Neuronal stem cell (in vitro differentiated cells): Measurements from ENCODE around the gene CRISP2. TPM values are rescaled to one million over a fixed set of nuclear protein-coding genes. Genes with fewer than 3 reads are reported as not detected.

Source experiments
- DNase-seq: peaks from one replicate; pipeline ENCODE4 v3.0.0-alpha.2; 2013; ENCODE audit warnings: low spot score
- H2AFZ ChIP-seq: one replicate; pipeline ENCODE4 v1.6.1; 2013; ENCODE audit warnings: mild to moderate bottlenecking, low read length, inconsistent platforms
- H2AK5ac ChIP-seq: 2 replicates; pipeline ENCODE4 v1.6.1; 2013; ENCODE audit warnings: low read depth, mild to moderate bottlenecking, inconsistent platforms, low read length, moderate library complexity, mixed read lengths
- H2BK120ac ChIP-seq: 2 replicates; pipeline ENCODE4 v1.6.1; 2013; ENCODE audit warnings: low read depth, mild to moderate bottlenecking, inconsistent platforms, low read length, moderate library complexity, mixed read lengths
- H2BK12ac ChIP-seq: one replicate; pipeline ENCODE4 v1.6.1; 2013; ENCODE audit warnings: low read length, inconsistent platforms
- H2BK15ac ChIP-seq: 2 replicates; pipeline ENCODE4 v1.6.1; 2013; ENCODE audit warnings: mild to moderate bottlenecking, low read length, inconsistent platforms, mixed read lengths
- H2BK5ac ChIP-seq: one replicate; pipeline ENCODE4 v1.6.1; 2013; ENCODE audit warnings: inconsistent platforms, mild to moderate bottlenecking, low read length, moderate library complexity
- H3K14ac ChIP-seq: one replicate; pipeline ENCODE4 v1.6.1; 2013; ENCODE audit warnings: low read length, inconsistent platforms
- H3K18ac ChIP-seq: 2 replicates; pipeline ENCODE4 v1.6.1; 2013; ENCODE audit warnings: low read length, inconsistent platforms
- H3K23ac ChIP-seq: 2 replicates; pipeline ENCODE4 v1.6.1; 2013; ENCODE audit warnings: low read depth, mild to moderate bottlenecking, mixed read lengths, low read length, inconsistent platforms; ENCODE audit not compliant: poor library complexity
- H3K27ac ChIP-seq: replicated peaks from 3 replicates; pipeline ENCODE4 v1.5.1; 2013; ENCODE audit warnings: low read length, inconsistent platforms
- H3K27me3 ChIP-seq, 3 experiments: 2 replicates each; pipeline ENCODE4 v1.6.1; 2013; ENCODE audit warnings: low read length in 3 of 3, mild to moderate bottlenecking in 2 of 3, inconsistent platforms in 1 of 3, low read depth in 1 of 3, mixed read lengths in 1 of 3, moderate library complexity in 1 of 3; ENCODE audit not compliant: control insufficient read depth in 3 of 3, insufficient read depth in 3 of 3
- H3K36me3 ChIP-seq, 2 donors: replicated peaks in 1 of 2; 2 replicates each; pipeline ENCODE4 v1.6.1; 2013; ENCODE audit warnings: low read length in 2 of 2; ENCODE audit not compliant: control insufficient read depth in 2 of 2, insufficient read depth in 2 of 2
- H3K4ac ChIP-seq: 2 replicates; pipeline ENCODE4 v1.6.1; 2013; ENCODE audit warnings: inconsistent platforms, mild to moderate bottlenecking, low read length, moderate library complexity
- H3K4me1 ChIP-seq, 2 donors: 1 replicate in 1 of 2; 2 replicates in 1 of 2; pipeline ENCODE4 v1.6.1; 2013; ENCODE audit warnings: low read length in 2 of 2, low read depth in 1 of 2; ENCODE audit not compliant: control insufficient read depth in 2 of 2, insufficient read depth in 1 of 2
- H3K4me2 ChIP-seq: one replicate; pipeline ENCODE4 v1.6.1; 2013; ENCODE audit warnings: mild to moderate bottlenecking, low read length, inconsistent platforms; ENCODE audit not compliant: insufficient read depth, poor library complexity, severe bottlenecking
- H3K4me3 ChIP-seq, 2 donors: 2 replicates each; pipeline ENCODE4 v1.5.1; 2013; ENCODE audit warnings: low read length in 2 of 2, mild to moderate bottlenecking in 2 of 2, inconsistent platforms in 1 of 2, moderate library complexity in 1 of 2
- H3K79me1 ChIP-seq: one replicate; pipeline ENCODE4 v1.6.1; 2013; ENCODE audit warnings: low read depth, mild to moderate bottlenecking, inconsistent platforms, low read length, moderate library complexity
- H3K9ac ChIP-seq: one replicate; pipeline ENCODE4 v1.6.1; 2013; ENCODE audit warnings: mild to moderate bottlenecking, low read depth, low read length, inconsistent platforms; ENCODE audit not compliant: poor library complexity
- H3K9me3 ChIP-seq, 2 donors: replicated peaks in 1 of 2; 2 replicates each; pipeline versions ENCODE3 to v1.6.1; 2013; ENCODE audit warnings: low read length in 2 of 2, mild to moderate bottlenecking in 2 of 2, inconsistent platforms in 1 of 2, low read depth in 1 of 2, mixed read lengths in 1 of 2, moderate library complexity in 1 of 2; ENCODE audit not compliant: control insufficient read depth in 2 of 2, insufficient read depth in 1 of 2
- H4K8ac ChIP-seq: one replicate; pipeline ENCODE4 v1.6.1; 2013; ENCODE audit warnings: low read depth, mild to moderate bottlenecking, inconsistent platforms, low read length, moderate library complexity
- H4K91ac ChIP-seq: one replicate; pipeline ENCODE4 v1.6.1; 2013; ENCODE audit warnings: low read length, low read depth, mild to moderate bottlenecking, inconsistent platforms; ENCODE audit not compliant: poor library complexity
- WGBS, 2 donors: extraction: QIAGEN DNeasy Blood & Tissue Kit; methylation state at CpG; one replicate each; pipeline ENCODE4 v1.1.7; 2013; ENCODE audit warnings: missing lambda C conversion rate in 2 of 2, mixed read lengths in 1 of 2; ENCODE audit not compliant: insufficient read length in 2 of 2, insufficient replicate concordance in 1 of 2; ENCODE audit errors: extremely low coverage in 2 of 2; 5-methylcytosine and 5-hydroxymethylcytosine counted together
- polyA plus RNA-seq, 2 experiments: library from polyadenylated mRNA; stranded (reverse); fragments of 200-250 nt; gene quantifications; one replicate each; pipeline ENCODE4 v1.2.3, GENCODE V29; 2013

CRISP2 gene
- polyA plus RNA-seq (2013, experiment 1 of 2) = not detected
- not detected for polyA plus RNA-seq (2013, experiment 2 of 2)

GRCh38 chr6:49713346-49713745, at the start of gene CRISP2:
TSS of gene CRISP2 (minus strand) at chr6:49713543. CDS start at chr6:49709196, 4,347 bp downstream.
- Histone ChIP-seq H3K27me3 (no peaks in the 10 kb centered on the region), H4K91ac (no peak within 1 kb of the TSS), H3K4me3 (no peak within 1 kb of the TSS), H4K8ac (no peak within 1 kb of the TSS), H2BK5ac (no peak within 1 kb of the TSS), H3K14ac (no peak within 1 kb of the TSS), H3K27ac (no peak within 1 kb of the TSS), H3K9ac (no peak within 1 kb of the TSS), H3K36me3 (no peaks in the 10 kb centered on the region), H2BK120ac (no peak within 1 kb of the TSS), H3K4me1 (no peaks in the 10 kb centered on the region), H3K79me1 (no peaks in the 10 kb centered on the region), H2AFZ (no peak within 1 kb of the TSS), H3K4ac (no peak within 1 kb of the TSS), H3K23ac (no peak within 1 kb of the TSS), H2AK5ac (no peak within 1 kb of the TSS), H2BK15ac (no peak within 1 kb of the TSS), H3K4me2 (no peak within 1 kb of the TSS), H3K9me3 (no peaks in the 10 kb centered on the region), H3K18ac (no peak within 1 kb of the TSS), H2BK12ac (no peak within 1 kb of the TSS)
- no CpG with 5 or more reads among the region's 26 CpGs for WGBS, 2 donors
- DNase-seq = no peak

- no peaks in the 10 kb centered on the region for H3K27me3 ChIP-seq
- H2BK15ac ChIP-seq = no peak within 1 kb of the TSS
- no peaks in the 10 kb centered on the region for H3K4me1 ChIP-seq
- no peak within 1 kb of the TSS for H2BK5ac ChIP-seq
- H3K4me2 ChIP-seq = no peak within 1 kb of the TSS
- no peak within 1 kb of the TSS for H3K4me3 ChIP-seq
- H3K9me3 ChIP-seq = peaks cover 0 to 1% of the 10 kb centered on the region in 2 donors
- no peak for DNase-seq
- H3K4ac ChIP-seq = no peak within 1 kb of the TSS
- no peak within 1 kb of the TSS for H3K14ac ChIP-seq
- no peak within 1 kb of the TSS for H3K27ac ChIP-seq
- no peaks in the 10 kb centered on the region for H3K36me3 ChIP-seq
- H2BK120ac ChIP-seq = no peak within 1 kb of the TSS
- H2BK12ac ChIP-seq = no peak within 1 kb of the TSS
- H4K8ac ChIP-seq = no peak within 1 kb of the TSS
- WGBS, 2 donors = no CpG with 5 or more reads among the region's 1 CpG
- H3K79me1 ChIP-seq = no peaks in the 10 kb centered on the region
- H3K9ac ChIP-seq = no peak within 1 kb of the TSS
- no peak within 1 kb of the TSS for H3K18ac ChIP-seq
- no peak within 1 kb of the TSS for H2AK5ac ChIP-seq
- H2AFZ ChIP-seq = no peak within 1 kb of the TSS
- H3K23ac ChIP-seq = no peak within 1 kb of the TSS
- H4K91ac ChIP-seq = no peak within 1 kb of the TSS
Observed at GRCh38 chr6:49744259-49744658, 30.9 kb upstream of the CRISP2 start, which contains the start of gene CRISP3. TSS of gene CRISP3 (minus strand) at chr6:49744388. CDS start at chr6:49744367, 21 bp downstream.

GRCh38 chr6:49743429-49743828, 30.1 kb upstream of the CRISP2 start:
- Histone ChIP-seq H3K9me3 (peaks cover 0 to 1% of the 10 kb centered on the region in 2 donors), H3K9ac (no peak overlapping the region), H3K4me1 (no peaks in the 10 kb centered on the region), H3K14ac (no peak overlapping the region), H2AFZ (no peak overlapping the region), H3K4ac (no peak overlapping the region), H3K79me1 (no peaks in the 10 kb centered on the region), H4K91ac (no peak overlapping the region), H3K18ac (no peak overlapping the region), H3K27ac (no peak overlapping the region), H2BK5ac (no peak overlapping the region), H4K8ac (no peak overlapping the region), H3K27me3 (no peaks in the 10 kb centered on the region), H2AK5ac (no peak overlapping the region), H2BK12ac (no peak overlapping the region), H3K4me2 (no peak overlapping the region), H2BK15ac (no peak overlapping the region), H2BK120ac (no peak overlapping the region), H3K23ac (no peak overlapping the region), H3K36me3 (no peaks in the 10 kb centered on the region), H3K4me3 (no peak overlapping the region)
- DNase-seq = no peak
- no CpG with 5 or more reads among the region's 4 CpGs for WGBS, 2 donors

- no peak overlapping the region for H3K4me2 ChIP-seq
- no peaks in the 10 kb centered on the region for H3K36me3 ChIP-seq
- no peak overlapping the region for H3K27ac ChIP-seq
- H3K4ac ChIP-seq = no peak overlapping the region
- no peaks in the 10 kb centered on the region for H3K4me1 ChIP-seq
- H3K79me1 ChIP-seq = no peaks in the 10 kb centered on the region
- no peak overlapping the region for H3K23ac ChIP-seq
- H3K9ac ChIP-seq = no peak overlapping the region
- H4K91ac ChIP-seq = no peak overlapping the region
- H3K4me3 ChIP-seq = no peak overlapping the region
- no peak overlapping the region for H3K14ac ChIP-seq
- no peaks in the 10 kb centered on the region for H3K27me3 ChIP-seq
- no peak overlapping the region for H3K18ac ChIP-seq
- no peak overlapping the region for H2AK5ac ChIP-seq
- DNase-seq = no peak
- no peaks in the 10 kb centered on the region for H3K9me3 ChIP-seq
- H2BK15ac ChIP-seq = no peak overlapping the region
- H4K8ac ChIP-seq = no peak overlapping the region
- no peak overlapping the region for H2AFZ ChIP-seq
- H2BK120ac ChIP-seq = no peak overlapping the region
- WGBS, 2 donors = no CpG with 5 or more reads among the region's 2 CpGs
- no peak overlapping the region for H2BK12ac ChIP-seq
- no peak overlapping the region for H2BK5ac ChIP-seq
Observed at GRCh38 chr6:49739423-49739822, 26.1 kb upstream of the CRISP2 start.
